SK-N-SH treated with all-trans-retinoic acid at 6 μM for 48 hours (cell line): ENCODE measurements around the gene ATL2.
"Not testable (repeated sequence)": the region's sequence is repeated elsewhere in the genome, so short reads cannot be mapped to it uniquely, and the experiment has no call there.

ENCODE experiments used
- ATAC-seq: fragments of 200-7000 bp; cut with Tn5 transposase; 3 replicates; pipeline ENCODE4 v1.9.1; 2020; ENCODE audit warnings: mild to moderate bottlenecking, moderate library complexity
- ARNTL ChIP-seq: fragments of 450-650 bp; formaldehyde crosslinking; IDR thresholded peaks from 2 replicates; pipeline ENCODE4 v1.5.0; 2020; ENCODE audit warnings: low read depth, mild to moderate bottlenecking, moderate library complexity, borderline replicate concordance
- BACH2 ChIP-seq: fragments of 250-450 bp; sonication (Bioruptor Pico); IDR thresholded peaks from 2 replicates; pipeline ENCODE4 v1.9.0; 2021; ENCODE audit warnings: mild to moderate bottlenecking, borderline replicate concordance
- CREB5 ChIP-seq: fragments of 250-450 bp; sonication (Bioruptor Pico); IDR thresholded peaks from 2 replicates; pipeline ENCODE4 v1.5.1; 2020; ENCODE audit warnings: low read depth, mild to moderate bottlenecking, moderate library complexity
- CSDC2 ChIP-seq: fragments of 250-450 bp; sonication (Bioruptor Pico); IDR thresholded peaks from 2 replicates; pipeline ENCODE4 v1.5.0; 2020; ENCODE audit warnings: mild to moderate bottlenecking, moderate library complexity
- CSRNP3 ChIP-seq: fragments of 250-450 bp; sonication (Bioruptor Pico); IDR thresholded peaks from 2 replicates; pipeline ENCODE4 v1.5.1; 2021; ENCODE audit warnings: mild to moderate bottlenecking, moderate library complexity
- ESRRG ChIP-seq: fragments of 250-450 bp; sonication (Bioruptor Pico); IDR thresholded peaks from 2 replicates; pipeline ENCODE4 v1.6.1; 2021; ENCODE audit warnings: mild to moderate bottlenecking
- GLIS3 ChIP-seq: fragments of 250-450 bp; sonication (Bioruptor Pico); IDR thresholded peaks from 2 replicates; pipeline ENCODE4 v1.5.0; 2020; ENCODE audit warnings: mild to moderate bottlenecking, moderate library complexity
- ISL1 ChIP-seq: fragments of 250-450 bp; sonication (Bioruptor Pico); IDR thresholded peaks from 2 replicates; pipeline ENCODE4 v2.1.2; 2022; ENCODE audit warnings: mild to moderate bottlenecking, moderate library complexity
- OSR1 ChIP-seq: fragments of 250-450 bp; sonication (Bioruptor Pico); IDR thresholded peaks from 2 replicates; pipeline ENCODE4 v1.8.0; 2022; ENCODE audit warnings: moderate library complexity, mild to moderate bottlenecking, inconsistent platforms
- PATZ1 ChIP-seq: fragments of 250-450 bp; sonication (Bioruptor Pico); IDR thresholded peaks from 2 replicates; pipeline ENCODE4 v1.8.0; 2020; ENCODE audit warnings: mild to moderate bottlenecking, moderate library complexity, borderline replicate concordance
- POU6F1 ChIP-seq: fragments of 250-450 bp; sonication (Bioruptor Pico); IDR thresholded peaks from 2 replicates; pipeline ENCODE4 v1.8.0; 2021; ENCODE audit warnings: low read depth, mild to moderate bottlenecking, moderate library complexity, borderline replicate concordance
- PPARA ChIP-seq: fragments of 250-450 bp; sonication (Bioruptor Pico); IDR thresholded peaks from 2 replicates; pipeline ENCODE4 v1.5.0; 2020; ENCODE audit warnings: mild to moderate bottlenecking, borderline replicate concordance
- RARB ChIP-seq: fragments of 250-450 bp; sonication (Bioruptor Pico); IDR thresholded peaks from 2 replicates; pipeline ENCODE4 v1.8.0; 2021; ENCODE audit warnings: mild to moderate bottlenecking, moderate library complexity
- SNAI2 ChIP-seq: fragments of 250-450 bp; sonication (Bioruptor Pico); IDR thresholded peaks from 2 replicates; pipeline ENCODE4 v1.5.0; 2020; ENCODE audit warnings: mild to moderate bottlenecking, moderate library complexity
- TOX ChIP-seq: fragments of 250-450 bp; sonication (Bioruptor Pico); IDR thresholded peaks from 2 replicates; pipeline ENCODE4 v1.8.0; 2021; ENCODE audit warnings: mild to moderate bottlenecking, moderate library complexity, borderline replicate concordance
- TSHZ2 ChIP-seq: fragments of 250-450 bp; sonication (Bioruptor Pico); IDR thresholded peaks from 2 replicates; pipeline ENCODE4 v1.5.0; 2020; ENCODE audit warnings: mild to moderate bottlenecking, moderate library complexity
- ZC3H10 ChIP-seq: fragments of 250-450 bp; sonication (Bioruptor Pico); IDR thresholded peaks from 2 replicates; pipeline ENCODE4 v1.5.1; 2021; ENCODE audit warnings: mild to moderate bottlenecking, moderate library complexity
- ZFP3 ChIP-seq: fragments of 250-450 bp; sonication (Bioruptor Pico); IDR thresholded peaks from 2 replicates; pipeline ENCODE4 v1.5.0; 2020; ENCODE audit warnings: mild to moderate bottlenecking, moderate library complexity
- ZFP30 ChIP-seq: fragments of 450-650 bp; formaldehyde crosslinking; IDR thresholded peaks from 2 replicates; pipeline ENCODE4 v1.5.0; 2022; ENCODE audit warnings: mild to moderate bottlenecking, moderate library complexity
- ZNF565 ChIP-seq: fragments of 450-650 bp; formaldehyde crosslinking; conservative IDR thresholded peaks from 2 replicates; pipeline ENCODE4 v1.5.0; 2020; ENCODE audit warnings: low read depth, mild to moderate bottlenecking, moderate library complexity
- ZNF70 ChIP-seq: fragments of 450-650 bp; formaldehyde crosslinking; IDR thresholded peaks from 2 replicates; pipeline ENCODE4 v1.5.0; 2020; ENCODE audit warnings: mild to moderate bottlenecking, moderate library complexity
- ZNF8 ChIP-seq: fragments of 450-650 bp; formaldehyde crosslinking; IDR thresholded peaks from 2 replicates; pipeline ENCODE4 v1.5.0; 2020; ENCODE audit warnings: mild to moderate bottlenecking, moderate library complexity

ATL2 gene

GRCh38 chr2:38386377-38386776 is 9.3 kb upstream of the ATL2 start:
- TF ChIP-seq RARB (no peak), ZNF8 (no peak), TOX (CRISPR knock-in tag) (no peak), ARNTL (CRISPR knock-in tag) (no peak), TSHZ2 (no peak)
- TF ChIP-seq, all 23 proteins: peak for 0
- ATAC-seq: no peak

GRCh38 chr2:38384338-38384737 is 7.3 kb upstream of the ATL2 start:
- no peak for ATAC-seq
- no peak for TF ChIP-seq ESRRG (CRISPR knock-in tag)
- TF ChIP-seq SNAI2: no peak
- no peak for TF ChIP-seq RARB
- no peak for TF ChIP-seq OSR1 (CRISPR knock-in tag)
- TF ChIP-seq CSDC2 (CRISPR knock-in tag): no peak
- no peak for TF ChIP-seq TSHZ2
- no peak for TF ChIP-seq ARNTL (CRISPR knock-in tag)
- TF ChIP-seq ZC3H10 (CRISPR knock-in tag): no peak
- TF ChIP-seq ZFP3 (CRISPR knock-in tag): no peak
- TF ChIP-seq ZFP30: no peak
- no peak for TF ChIP-seq GLIS3 (CRISPR knock-in tag)
- TF ChIP-seq PATZ1: no peak
- no peak for TF ChIP-seq BACH2
- no peak for TF ChIP-seq CREB5 (CRISPR knock-in tag)
- no peak for TF ChIP-seq PPARA
- TF ChIP-seq ZNF565 (CRISPR knock-in tag): no peak
- TF ChIP-seq ZNF70 (CRISPR knock-in tag): no peak
- TF ChIP-seq ISL1: no peak

- not testable (repeated sequence) for ATAC-seq
Observed at GRCh38 chr2:38383741-38384140, 6.7 kb upstream of the ATL2 start.

- ATAC-seq: no peak
- TF ChIP-seq OSR1 (CRISPR knock-in tag) (no peak), ZNF565 (CRISPR knock-in tag) (no peak), TOX (CRISPR knock-in tag) (no peak), POU6F1 (CRISPR knock-in tag) (no peak), SNAI2 (no peak), ZFP30 (no peak), CSRNP3 (CRISPR knock-in tag) (no peak), TSHZ2 (no peak), ESRRG (CRISPR knock-in tag) (no peak)
Observed at GRCh38 chr2:38381381-38382143, 4.5 kb upstream of the ATL2 start.
